DOHH2 (cell line): Measurements from ENCODE around the gene RHOC.
A peak's percentile ranks its signal among the peaks of the same experiment; 100 is the strongest.

ENCODE experiments used
- H3F3A ChIP-seq: fragments of 200-600 bp; sonication (generic), shearing (Covaris generic); 2 replicates; pipeline ENCODE4 v1.6.0; 2016; ENCODE audit warnings: antibody characterized with exemption, mild to moderate bottlenecking; ENCODE audit not compliant: control insufficient read depth, insufficient read depth
- H3K27ac ChIP-seq: fragments of 200-600 bp; sonication (generic); 2 replicates; pipeline ENCODE4 v1.5.1; 2014; ENCODE audit warnings: low read depth, mild to moderate bottlenecking, low read length, moderate library complexity
- H3K27me3 ChIP-seq: fragments of 200-600 bp; sonication (generic); 2 replicates; pipeline ENCODE4 v1.6.1; 2014; ENCODE audit warnings: mild to moderate bottlenecking, low read length, mixed read lengths; ENCODE audit not compliant: control insufficient read depth
- H3K36me3 ChIP-seq: fragments of 200-600 bp; sonication (generic); 2 replicates; pipeline ENCODE4 v1.6.1; 2014; ENCODE audit warnings: mild to moderate bottlenecking, low read length, moderate library complexity, mixed read lengths; ENCODE audit not compliant: control insufficient read depth
- H3K4me1 ChIP-seq: fragments of 200-600 bp; sonication (generic); 2 replicates; pipeline ENCODE4 v1.6.1; 2014; ENCODE audit warnings: mild to moderate bottlenecking, low read length, mixed read lengths; ENCODE audit not compliant: control insufficient read depth
- H3K4me2 ChIP-seq: fragments of 200-600 bp; sonication (generic); 2 replicates; pipeline ENCODE4 v1.6.0; 2014; ENCODE audit warnings: mild to moderate bottlenecking, low read length, moderate library complexity
- H3K4me3 ChIP-seq: fragments of 200-600 bp; sonication (generic); 2 replicates; pipeline ENCODE4 v1.5.1; 2014; ENCODE audit warnings: mild to moderate bottlenecking, low read length, mixed read lengths
- H3K79me2 ChIP-seq: fragments of 200-600 bp; sonication (generic); 2 replicates; pipeline ENCODE4 v1.6.1; 2014; ENCODE audit warnings: mild to moderate bottlenecking, low read length, mixed read lengths; ENCODE audit not compliant: control insufficient read depth
- H3K9me2 ChIP-seq: fragments of 200-600 bp; sonication (generic); replicated peaks from 2 replicates; pipeline ENCODE4 v1.6.1; 2014; ENCODE audit warnings: mild to moderate bottlenecking, low read length, mixed read lengths; ENCODE audit not compliant: control insufficient read depth
- H3K9me3 ChIP-seq: fragments of 200-600 bp; sonication (generic); 2 replicates; pipeline ENCODE4 v1.6.1; 2014; ENCODE audit warnings: antibody characterized with exemption, low read length, mixed read lengths; ENCODE audit not compliant: control insufficient read depth, insufficient read depth
- H4K20me1 ChIP-seq: fragments of 200-600 bp; sonication (generic); 2 replicates; pipeline ENCODE4 v1.6.0; 2014; ENCODE audit warnings: low read depth, mild to moderate bottlenecking, antibody characterized with exemption, low read length, moderate library complexity; ENCODE audit not compliant: control insufficient read depth, insufficient read depth
- EZH2phosphoT487 ChIP-seq: fragments of 200-600 bp; sonication (generic); IDR thresholded peaks from 2 replicates; pipeline ENCODE4 v1.6.1; 2017; ENCODE audit warnings: borderline replicate concordance, mild to moderate bottlenecking, antibody characterized with exemption, low read length, moderate library complexity, mixed read lengths
- TF ChIP-seq, protein P1 (sequence below): fragments of 200-600 bp; sonication (generic); IDR thresholded peaks from one replicate; pipeline ENCODE4 v1.5.1; 2014; ENCODE audit warnings: antibody characterized with exemption, mild to moderate bottlenecking, low read depth, low read length; ENCODE audit not compliant: poor library complexity, severe bottlenecking

The RHOC gene

DNA sequence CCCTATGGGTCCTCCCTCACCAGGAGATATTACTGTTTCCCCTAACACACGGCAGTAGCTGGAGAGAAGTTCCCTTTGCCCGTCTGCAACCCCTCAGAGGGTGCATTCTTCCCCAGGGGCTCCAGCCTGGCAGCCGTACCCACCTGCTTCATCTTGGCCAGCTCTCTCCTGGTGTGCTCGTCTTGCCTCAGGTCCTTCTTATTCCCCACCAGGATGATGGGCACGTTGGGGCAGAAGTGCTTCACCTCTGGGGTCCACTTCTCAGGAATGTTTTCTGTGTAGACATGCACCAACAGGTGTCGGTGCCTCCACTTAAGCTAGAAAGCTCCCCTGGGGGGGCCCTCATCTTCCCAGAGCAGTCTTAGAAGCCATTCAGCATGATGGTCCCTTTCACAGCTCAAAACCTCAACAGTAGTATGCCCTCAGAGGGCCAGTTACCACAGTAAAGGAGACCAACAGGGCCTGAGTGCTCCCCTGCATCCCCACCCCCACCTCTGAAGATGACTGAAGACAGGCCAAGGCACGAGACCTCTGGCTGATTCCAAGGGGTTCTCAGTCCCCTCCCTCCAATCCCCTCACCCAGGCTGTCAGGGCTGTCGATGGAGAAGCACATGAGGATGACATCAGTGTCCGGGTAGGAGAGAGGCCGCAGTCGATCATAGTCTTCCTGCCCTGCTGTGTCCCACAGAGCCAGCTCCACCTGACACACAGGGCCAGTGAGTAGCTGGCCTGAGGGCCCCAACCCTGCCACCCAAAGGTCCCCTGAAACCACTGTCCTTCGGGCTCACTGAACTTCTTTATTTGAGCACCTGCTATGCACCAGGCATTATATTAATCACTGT is 4.3 kb downstream of the RHOC start:
- no peak overlapping the region for H3K4me2 ChIP-seq
- no peaks in the 10 kb centered on the region for H4K20me1 ChIP-seq
- TF ChIP-seq EZH2phosphoT487: no peak
- TF ChIP-seq, protein P1, sequence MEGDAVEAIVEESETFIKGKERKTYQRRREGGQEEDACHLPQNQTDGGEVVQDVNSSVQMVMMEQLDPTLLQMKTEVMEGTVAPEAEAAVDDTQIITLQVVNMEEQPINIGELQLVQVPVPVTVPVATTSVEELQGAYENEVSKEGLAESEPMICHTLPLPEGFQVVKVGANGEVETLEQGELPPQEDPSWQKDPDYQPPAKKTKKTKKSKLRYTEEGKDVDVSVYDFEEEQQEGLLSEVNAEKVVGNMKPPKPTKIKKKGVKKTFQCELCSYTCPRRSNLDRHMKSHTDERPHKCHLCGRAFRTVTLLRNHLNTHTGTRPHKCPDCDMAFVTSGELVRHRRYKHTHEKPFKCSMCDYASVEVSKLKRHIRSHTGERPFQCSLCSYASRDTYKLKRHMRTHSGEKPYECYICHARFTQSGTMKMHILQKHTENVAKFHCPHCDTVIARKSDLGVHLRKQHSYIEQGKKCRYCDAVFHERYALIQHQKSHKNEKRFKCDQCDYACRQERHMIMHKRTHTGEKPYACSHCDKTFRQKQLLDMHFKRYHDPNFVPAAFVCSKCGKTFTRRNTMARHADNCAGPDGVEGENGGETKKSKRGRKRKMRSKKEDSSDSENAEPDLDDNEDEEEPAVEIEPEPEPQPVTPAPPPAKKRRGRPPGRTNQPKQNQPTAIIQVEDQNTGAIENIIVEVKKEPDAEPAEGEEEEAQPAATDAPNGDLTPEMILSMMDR: no peak
- H3K79me2 ChIP-seq: no peaks in the 10 kb centered on the region
- H3K9me2 ChIP-seq: no peaks in the 10 kb centered on the region
- 0 out of 2 replicates have a peak, but pooled peaks cover 4% of the 10 kb centered on the region for H3F3A ChIP-seq
- H3K4me1 ChIP-seq: peaks cover 59% of the 10 kb centered on the region
- H3K27ac ChIP-seq: no peak overlapping the region
- no peaks in the 10 kb centered on the region for H3K36me3 ChIP-seq
- H3K27me3 ChIP-seq: peaks cover 1% of the 10 kb centered on the region
- H3K4me3 ChIP-seq: no peak overlapping the region
- no peaks in the 10 kb centered on the region for H3K9me3 ChIP-seq

DNA sequence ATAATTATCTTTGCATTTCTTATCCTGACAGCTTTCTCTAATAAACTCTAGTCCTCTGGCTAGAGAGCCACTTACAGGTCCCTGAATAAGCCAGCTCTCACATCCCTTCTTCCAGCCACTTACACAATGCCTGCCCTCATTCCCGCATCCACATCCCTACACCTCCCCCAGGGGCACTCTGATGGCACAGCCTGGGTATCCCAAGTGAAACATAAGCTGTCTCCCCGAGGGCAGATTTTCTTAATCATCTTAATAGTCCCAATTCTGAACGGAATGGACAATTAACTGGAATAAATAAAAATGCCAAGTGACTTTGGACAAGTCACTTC is 4.9 kb downstream of the RHOC start:
- no peaks in the 10 kb centered on the region for H3K36me3 ChIP-seq
- TF ChIP-seq, protein P1: no peak
- TF ChIP-seq EZH2phosphoT487: no peak
- no peaks in the 10 kb centered on the region for H4K20me1 ChIP-seq
- H3K79me2 ChIP-seq: no peaks in the 10 kb centered on the region
- no peaks in the 10 kb centered on the region for H3K9me3 ChIP-seq
- H3K9me2 ChIP-seq: no peaks in the 10 kb centered on the region
- H3K4me1 ChIP-seq: peaks cover 56% of the 10 kb centered on the region
- H3K27me3 ChIP-seq: no peaks in the 10 kb centered on the region
- no peak overlapping the region for H3K4me2 ChIP-seq
- no peak overlapping the region for H3K4me3 ChIP-seq
- H3F3A ChIP-seq: 0 out of 2 replicates have a peak, but pooled peaks cover 4% of the 10 kb centered on the region
- no peak overlapping the region for H3K27ac ChIP-seq

- peaks cover 52% of the 10 kb centered on the region for H3K4me1 ChIP-seq
- H4K20me1 ChIP-seq: no peaks in the 10 kb centered on the region
- H3K4me2 ChIP-seq: peak overlapping the region; percentile 59
- H3F3A ChIP-seq: 0 out of 2 replicates have a peak, but pooled peaks cover 4% of the 10 kb centered on the region
- H3K79me2 ChIP-seq: no peaks in the 10 kb centered on the region
- H3K4me3 ChIP-seq: peak overlapping the region; percentile 54
- no peaks in the 10 kb centered on the region for H3K9me2 ChIP-seq
- H3K27me3 ChIP-seq: no peaks in the 10 kb centered on the region
- H3K27ac ChIP-seq: peak overlapping the region; percentile 31; the same call in 1 of the 2 replicates
- no peaks in the 10 kb centered on the region for H3K9me3 ChIP-seq
- TF ChIP-seq, protein P1: no peak
- H3K36me3 ChIP-seq: no peaks in the 10 kb centered on the region
Observed at GRCh38 chr1:112701227-112702066, 5.5 kb downstream of the RHOC start.
